ENCODE measurements around the gene DAAM1.
A peak's percentile ranks its signal among the peaks of the same experiment; 100 is the strongest.

Gene DAAM1

GRCh38 chr14:59256331-59256730 is 67.9 kb downstream of the DAAM1 start:
- DNase-seq (ENCODE audit: low spot score): no peak
- Histone ChIP-seq H3K27ac (peak overlapping the region; percentile 15 to 96), H3K4me3 (no peak overlapping the region)
- TF ChIP-seq CTCF (IDR thresholded peaks at IDR 0.05): no peak

GRCh38 chr14:59261334-59261733 is 72.9 kb downstream of the DAAM1 start:
- no peak for TF ChIP-seq CTCF (IDR thresholded peaks at IDR 0.05)
- H3K4me3 ChIP-seq: no peak overlapping the region
- H3K27ac ChIP-seq: no peak overlapping the region
- no peak for DNase-seq (ENCODE audit: low spot score)

- DNase-seq (ENCODE audit: low spot score): no peak
- H3K27ac ChIP-seq: peak overlapping the region in 1 of 2 donors; percentile 30
- no peak overlapping the region for H3K4me3 ChIP-seq
- no peak for TF ChIP-seq CTCF (IDR thresholded peaks at IDR 0.05)
Measured at GRCh38 chr14:59262717-59263454, 74.4 kb downstream of the DAAM1 start.

- H3K27ac ChIP-seq: no peak overlapping the region
Measured at GRCh38 chr14:59265808-59266207, 77.3 kb downstream of the DAAM1 start.

GRCh38 chr14:59267046-59267445 is 78.6 kb downstream of the DAAM1 start:
- Histone ChIP-seq H3K4me3 (no peak overlapping the region), H3K27ac (no peak overlapping the region)
- no peak for DNase-seq (ENCODE audit: low spot score)
- TF ChIP-seq CTCF (IDR thresholded peaks at IDR 0.05): no peak

More at GRCh38 chr14:59265808-59266207, 77.3 kb downstream of the DAAM1 start:
- DNase-seq (ENCODE audit: low spot score): no peak
- no peak for TF ChIP-seq CTCF (IDR thresholded peaks at IDR 0.05)
- no peak overlapping the region for H3K4me3 ChIP-seq

GRCh38 chr14:59268011-59268410 is 79.5 kb downstream of the DAAM1 start:
- no peak for TF ChIP-seq CTCF (IDR thresholded peaks at IDR 0.05)
- H3K27ac ChIP-seq: no peak overlapping the region
- no peak overlapping the region for H3K4me3 ChIP-seq
- DNase-seq (ENCODE audit: low spot score): no peak

- Histone ChIP-seq H3K4me3 (no peak overlapping the region), H3K27ac (no peak overlapping the region)
- DNase-seq (ENCODE audit: low spot score): no peak
- TF ChIP-seq CTCF (IDR thresholded peaks at IDR 0.05): no peak
Measured at GRCh38 chr14:59268858-59269257, 80.4 kb downstream of the DAAM1 start.

All from coronary artery (tissue), 2 donors.